ENCODE measurements around the gene STAG2.
A peak's percentile ranks its signal among the peaks of the same experiment; 100 is the strongest.
"Not testable (repeated sequence)": the region's sequence is repeated elsewhere in the genome, so short reads cannot be mapped to it uniquely, and the experiment has no call there.

Gene STAG2

GRCh38 chrX:124045109-124045508 is 83.6 kb downstream of the STAG2 start:
- no peak for DNase-seq

DNA sequence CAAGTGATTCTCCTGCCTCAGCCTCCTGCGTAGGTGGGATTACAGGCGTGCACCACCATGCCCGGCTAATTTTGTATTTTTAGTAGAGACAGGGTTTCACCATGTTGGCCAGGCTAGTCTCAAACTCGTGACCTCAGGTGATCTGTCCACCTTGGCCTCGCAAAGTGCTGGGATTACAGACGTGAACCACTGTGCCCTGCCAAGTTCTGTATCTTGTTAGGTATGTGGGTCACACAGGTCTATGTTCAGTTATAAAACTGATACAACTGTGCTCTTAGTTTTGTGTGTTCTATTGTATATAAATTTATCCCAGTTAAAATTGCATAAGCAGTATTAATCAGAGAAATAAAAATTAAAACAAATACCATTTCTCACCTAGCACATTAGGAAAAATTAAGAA is 122.9 kb downstream of the STAG2 start:
- not testable (repeated sequence) for DNase-seq

DNA sequence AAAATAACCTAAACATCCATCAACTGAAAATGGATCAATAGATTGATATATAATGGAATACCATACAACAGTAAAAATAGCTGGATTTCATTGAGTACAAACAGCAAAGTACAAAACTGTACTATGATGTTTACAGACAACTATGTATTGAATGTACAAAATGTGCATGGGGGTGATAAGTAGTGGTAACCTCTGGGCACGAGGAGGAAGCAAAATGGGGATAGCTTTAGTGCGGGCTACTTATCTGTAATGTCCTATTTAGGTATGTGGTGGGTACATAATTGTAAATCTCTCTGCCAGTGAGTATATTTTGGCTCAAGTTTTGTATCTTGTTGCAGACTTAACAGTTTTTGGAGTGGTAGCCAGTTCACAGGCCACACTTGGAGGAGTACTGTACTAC is 123.6 kb downstream of the STAG2 start:
- DNase-seq, result no peak

- no peak for DNase-seq
These were observed 124.9 kb downstream of the STAG2 start for GRCh38 chrX:124086411-124086810.

- no peak for DNase-seq
These were observed 125.7 kb downstream of the STAG2 start for GRCh38 chrX:124087000-124087746.

DNA sequence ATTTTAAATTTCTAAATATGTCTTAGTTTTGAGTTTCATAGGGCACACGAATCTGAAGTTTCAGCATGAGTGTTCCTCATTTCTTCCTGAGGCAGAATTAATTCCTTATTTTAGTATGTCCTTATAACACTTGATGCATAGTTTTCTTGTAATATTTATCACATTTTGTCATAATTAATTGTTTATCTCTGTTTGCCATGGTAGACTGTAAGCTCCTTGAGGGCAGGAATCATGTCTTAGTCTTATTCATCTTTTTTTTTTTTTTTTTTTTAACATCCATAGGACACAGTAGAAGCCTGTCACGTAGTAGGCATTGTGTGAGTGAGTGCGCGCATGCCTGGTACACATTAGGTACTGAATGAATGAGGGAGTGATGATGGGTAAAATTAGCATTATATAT is 131.7 kb downstream of the STAG2 start:
- DNase-seq, result no peak

GRCh38 chrX:124097116-124097515 is 135.6 kb downstream of the STAG2 start:
- DNase-seq, result no peak

- DNase-seq, result peak; percentile 12
These were observed 136.6 kb downstream of the STAG2 start for GRCh38 chrX:124098089-124098488.

- DNase-seq, result no peak
These were observed 142.5 kb downstream of the STAG2 start for GRCh38 chrX:124103966-124104365.

GRCh38 chrX:124104512-124104911 is 143.0 kb downstream of the STAG2 start:
- DNase-seq, result not testable (repeated sequence)

DNA sequence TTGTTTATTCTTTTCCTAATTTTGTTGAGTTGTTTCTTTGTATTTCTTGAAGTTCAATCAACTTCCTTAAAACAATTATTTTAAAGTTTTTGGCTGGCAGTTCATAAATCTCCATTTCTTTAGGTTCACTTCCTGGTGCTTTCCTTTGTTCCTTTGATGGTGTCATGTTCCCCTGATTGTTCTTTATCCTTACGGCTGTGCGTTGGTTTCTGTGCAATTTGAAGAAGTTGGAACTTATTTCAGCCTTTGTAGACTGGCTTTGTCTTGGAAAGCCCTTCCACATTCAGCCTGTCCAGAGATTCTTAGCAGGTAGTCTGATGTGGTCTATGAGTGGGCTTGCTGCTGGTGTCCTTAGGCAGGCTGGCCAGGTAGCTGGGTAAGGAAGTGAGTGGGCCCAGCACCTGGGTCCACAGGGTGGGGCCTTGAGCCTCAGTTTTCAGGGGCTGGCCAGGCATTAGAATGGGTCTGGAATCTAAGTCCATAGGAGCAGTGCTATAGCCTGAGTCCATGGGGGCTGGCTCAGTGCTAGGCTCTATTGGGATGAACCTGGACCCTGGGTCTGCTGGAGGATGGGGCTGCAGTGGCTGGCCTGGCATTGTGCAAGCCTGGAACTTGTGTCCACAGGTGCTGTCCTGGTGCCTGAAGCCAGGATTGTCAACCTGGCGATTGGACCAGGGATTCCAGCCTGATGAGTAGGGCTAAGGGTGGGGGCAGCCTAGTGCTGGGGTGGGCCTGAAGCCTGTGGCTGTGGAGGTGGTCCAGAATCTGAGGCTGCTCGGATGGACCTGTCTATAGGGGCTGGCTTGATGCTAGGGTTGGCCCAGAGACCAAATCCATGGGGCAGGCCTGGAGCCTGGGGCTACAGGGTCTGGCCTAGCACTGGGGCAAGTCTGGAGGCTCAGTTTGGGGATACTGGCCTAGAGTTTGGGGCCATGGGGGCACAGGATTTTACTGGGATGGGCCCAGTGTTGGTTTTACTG is 152.4 kb downstream of the STAG2 start:
- no peak for DNase-seq

DNA sequence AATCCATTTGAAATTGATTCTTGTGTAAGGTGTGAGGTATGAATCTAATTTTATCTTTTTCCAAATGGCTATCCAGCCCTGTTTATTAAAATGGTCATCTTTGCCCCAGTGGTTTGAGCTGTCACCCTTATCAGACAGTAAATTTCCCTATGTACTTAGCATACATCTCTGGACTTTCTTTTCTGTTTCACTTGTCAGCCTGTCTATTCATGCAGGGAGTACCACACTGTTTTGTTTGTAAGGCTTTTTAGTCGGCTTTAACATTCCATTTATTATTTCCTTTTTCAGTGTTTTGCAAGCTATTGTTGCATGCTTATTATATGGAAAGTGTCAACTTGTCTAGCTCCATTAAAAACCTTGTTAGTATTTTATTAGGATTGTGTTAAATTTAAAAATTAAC is 155.8 kb downstream of the STAG2 start:
- no peak for DNase-seq

DNA sequence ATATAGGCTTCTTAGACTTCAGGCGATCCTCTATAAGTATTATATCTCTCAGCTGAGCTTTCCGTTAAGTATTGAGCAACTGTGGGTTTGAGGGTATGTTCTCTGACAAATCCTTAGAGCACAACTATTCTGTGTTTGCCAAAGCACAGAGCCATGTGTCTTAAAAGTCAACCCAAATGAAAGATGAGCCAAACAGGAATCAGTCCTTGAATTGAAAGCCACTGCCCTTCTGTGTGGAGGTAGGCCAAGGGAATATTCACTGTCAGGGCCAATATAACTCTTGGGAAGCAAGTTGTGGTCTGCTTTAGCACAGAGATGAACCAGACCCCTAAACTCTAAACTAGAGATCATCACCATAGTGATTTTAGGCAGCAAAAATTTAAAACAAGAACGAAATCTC is 164.0 kb downstream of the STAG2 start:
- DNase-seq, result no peak

DNA sequence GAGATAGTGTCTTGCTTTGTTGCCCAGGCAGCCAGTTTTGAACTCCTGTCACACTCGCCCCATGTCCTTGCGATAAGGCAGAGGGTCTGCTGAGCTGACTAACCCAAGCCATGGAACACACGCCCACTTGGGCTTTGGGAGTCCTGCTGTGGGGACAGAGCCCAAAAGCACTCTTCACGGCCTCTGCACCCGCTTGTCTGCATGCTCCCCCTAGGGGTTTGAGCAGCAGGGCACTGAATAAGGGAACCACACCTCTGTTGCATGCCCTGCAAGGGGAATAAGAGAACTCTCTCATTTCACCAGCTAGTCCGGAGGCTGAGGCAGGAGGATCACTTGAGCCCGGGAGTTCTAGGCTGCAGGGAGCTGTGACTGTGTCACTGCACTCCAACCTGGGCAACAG is 166.0 kb downstream of the STAG2 start:
- no peak for DNase-seq

DNA sequence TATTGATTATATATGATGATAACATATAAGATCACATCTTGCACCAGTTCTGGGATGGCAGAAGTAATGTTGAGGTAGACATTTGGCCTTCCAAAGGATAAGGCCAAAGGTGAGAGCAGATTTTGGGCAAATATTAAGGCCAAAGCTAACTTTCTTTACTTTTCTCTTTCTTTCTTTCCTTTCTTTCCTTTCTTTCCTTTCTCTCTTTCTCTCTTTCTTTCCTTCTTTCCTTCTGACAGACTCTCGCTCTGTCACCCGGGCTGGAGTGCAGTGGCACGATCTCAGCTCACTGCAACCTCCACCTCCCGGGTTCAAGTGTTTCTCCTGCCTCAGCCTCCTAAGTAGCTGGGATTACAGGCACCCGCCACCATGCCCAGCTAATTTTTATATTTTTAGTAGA is 170.9 kb downstream of the STAG2 start:
- not testable (repeated sequence) for DNase-seq

DNA sequence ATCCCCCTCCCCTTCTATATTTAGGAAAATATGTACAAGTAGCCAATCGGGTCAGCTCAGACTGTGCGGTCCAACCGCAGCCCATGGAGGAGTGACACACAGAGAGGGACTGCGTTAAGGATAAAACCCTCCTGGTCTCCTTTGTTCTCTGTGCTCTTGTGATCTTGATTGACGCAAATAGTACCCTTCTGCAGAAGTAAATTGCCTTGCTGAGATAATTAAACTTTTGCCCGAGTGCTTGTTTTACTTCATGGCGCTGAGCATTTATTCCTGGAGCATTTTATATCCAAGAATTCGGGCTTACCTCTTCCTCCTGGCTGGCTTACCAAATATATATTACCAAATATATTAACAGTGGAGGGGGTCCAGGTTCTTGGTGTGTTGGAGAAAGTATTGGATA is 184.2 kb downstream of the STAG2 start:
- no peak for DNase-seq

DNA sequence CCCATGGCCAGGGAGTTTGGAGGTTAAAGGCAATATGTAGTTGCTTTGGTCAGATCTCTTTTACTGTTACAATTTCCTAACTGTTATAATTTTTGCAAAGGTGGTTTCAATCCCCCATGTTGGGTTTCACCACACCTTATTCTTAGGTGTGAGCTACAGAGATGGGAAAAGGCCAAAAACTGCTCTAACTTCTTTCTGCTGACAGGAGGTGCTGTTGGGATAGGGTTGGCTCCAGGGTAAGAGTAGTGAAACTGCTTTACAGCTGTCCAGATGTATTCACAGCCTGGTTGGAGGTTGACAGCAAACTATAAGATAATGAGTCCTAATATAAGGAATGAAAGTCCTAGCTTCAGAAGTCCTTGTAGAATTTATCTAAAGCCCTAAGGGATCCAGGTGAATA is 189.7 kb downstream of the STAG2 start:
- DNase-seq, result no peak
